ENCODE results near the gene NGEF.

- TF ChIP-seq CTCF (IDR thresholded peaks at IDR 0.05; ENCODE audit: low read length) (no peak), EZH2 (IDR thresholded peaks at IDR 0.05; ENCODE audit: borderline replicate concordance, low read length) (no peak)
These were observed 160.4 kb downstream of the NGEF start for GRCh38 chr2:232852676-232853075.

Measured in OCI-LY1 (cell line).